Right cardiac atrium (tissue), 5 donors: ENCODE data around the gene NEB. TPM values are rescaled to one million over a fixed set of nuclear protein-coding genes. Genes with fewer than 3 reads are reported as not detected.

ENCODE experiments used
- ATAC-seq, 2 donors: fragments of 200-7000 bp; cut with Tn5 transposase; one replicate each; pipeline versions ENCODE4 v1.8.0 to v1.9.1; 2020; ENCODE audit warnings: moderate library complexity in 2 of 2, mild to moderate bottlenecking in 1 of 2
- DNase-seq, 3 donors: peaks; one replicate each; pipeline ENCODE4 v3.0.0-alpha.2; 2020
- H3K27ac ChIP-seq: one replicate; pipeline ENCODE4 v1.5.1; 2013; ENCODE audit warnings: mild to moderate bottlenecking, low read length, control low read depth, moderate library complexity
- H3K27me3 ChIP-seq: one replicate; pipeline ENCODE4 v1.6.1; 2013; ENCODE audit not compliant: control insufficient read depth, insufficient read depth
- H3K4me1 ChIP-seq: one replicate; pipeline ENCODE4 v1.6.1; 2013; ENCODE audit warnings: low read length; ENCODE audit not compliant: control insufficient read depth, insufficient read depth
- H3K4me3 ChIP-seq: one replicate; pipeline ENCODE4 v1.5.1; 2013; ENCODE audit warnings: low read length, control low read depth
- H3K9me3 ChIP-seq: one replicate; pipeline ENCODE4 v1.6.1; 2013; ENCODE audit warnings: low read length; ENCODE audit not compliant: control insufficient read depth
- WGBS: extraction: QIAGEN DNeasy Blood & Tissue Kit; methylation state at CpG from one replicate; pipeline ENCODE4 v1.1.7; 2013; 5-methylcytosine and 5-hydroxymethylcytosine counted together
- intact Hi-C, 4 donors: fragments of 100-400 bp; cut with DNase I; formaldehyde crosslinking; loops; one replicate each; pipeline versions ENCODE4 v1.11.0 to v1.14.0; 2022 to 2023
- polyA plus RNA-seq: library from polyadenylated mRNA; stranded (reverse); fragments of 200-250 nt; gene quantifications from one replicate; pipeline ENCODE4 v1.2.3, GENCODE V29; 2013
- total RNA-seq, 4 donors: library from RNA; stranded (reverse); fragmentation: NEBNext Ultra II Directional; extraction: Animal tissue kit (Norgen Biotek cat#: 25700); gene quantifications; one replicate each; pipeline ENCODE4 v1.2.1, GENCODE V29; 2021
- donor health status: healthy with polysubstance abuse.
- donor health status: DM: no; HTN: yes; CAD: no.
- donor health status: DM: no; HTN: no; CAD: no.
- donor health status: DM: no; HTN: yes; CAD: no; lungs with severe emphysema.
- donor health status: DM: yes; HTN: yes; CAD: no.

Gene NEB
- total and polyA plus RNA-seq, 5 donors: 31.0 to 48.5 (median 35.0) TPM

DNA sequence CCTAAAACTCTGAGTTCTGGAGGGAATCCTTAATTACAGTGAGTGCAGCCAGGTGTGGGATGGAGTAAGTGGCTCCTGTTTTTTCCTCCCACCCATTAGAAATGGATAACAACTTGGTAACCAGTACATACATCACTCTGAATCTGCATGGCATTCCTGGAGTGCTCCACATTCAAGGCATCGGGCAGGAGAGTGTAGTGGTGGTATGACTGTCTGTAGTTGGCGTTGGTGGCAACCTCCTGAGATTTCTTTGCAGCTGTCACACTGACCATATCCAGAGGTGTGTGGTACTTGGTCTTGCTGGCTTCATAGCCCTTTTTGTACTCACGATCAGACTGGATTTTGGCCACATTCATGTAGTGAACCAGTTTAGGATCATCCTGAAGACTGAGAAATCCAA lies 68.3 kb downstream of the NEB start:
- 84% methylated on average over 3 of the region's 3 CpGs for WGBS
- H3K4me3 ChIP-seq: no peak overlapping the region
- intact Hi-C loops: no loop called here
- DNase-seq (no peak), ATAC-seq (no peak)
- no peaks in the 10 kb centered on the region for H3K9me3 ChIP-seq
- no peaks in the 10 kb centered on the region for H3K27me3 ChIP-seq
- H3K4me1 ChIP-seq: no peaks in the 10 kb centered on the region
- H3K27ac ChIP-seq: no peak overlapping the region

DNA sequence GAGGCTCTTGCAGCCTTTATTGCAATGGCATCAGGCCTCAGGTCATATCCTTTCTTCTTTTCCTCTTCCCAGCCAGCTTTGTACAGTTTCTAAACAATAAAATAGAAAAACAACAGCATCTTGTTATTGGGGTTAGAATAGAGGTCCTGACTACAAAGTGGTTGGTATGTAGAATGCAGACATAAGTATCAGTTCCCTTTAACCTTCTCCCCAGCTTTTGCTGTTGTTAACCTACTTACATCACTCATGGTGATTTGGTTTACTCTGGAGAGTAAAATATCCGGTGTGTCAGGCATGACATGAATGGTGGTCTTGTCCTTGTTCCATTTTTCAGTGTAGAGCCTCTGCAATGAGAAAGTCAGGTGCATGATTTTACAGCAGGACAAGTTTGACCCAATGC lies 69.8 kb downstream of the NEB start:
- ATAC-seq: no peak
- H3K4me3 ChIP-seq: no peak overlapping the region
- H3K4me1 ChIP-seq: no peaks in the 10 kb centered on the region
- no peak overlapping the region for H3K27ac ChIP-seq
- no peak for DNase-seq
- no peaks in the 10 kb centered on the region for H3K27me3 ChIP-seq
- intact Hi-C loops: no loop called here
- no peaks in the 10 kb centered on the region for H3K9me3 ChIP-seq
- 71% methylated on average over 1 of the region's 1 CpG for WGBS

DNA sequence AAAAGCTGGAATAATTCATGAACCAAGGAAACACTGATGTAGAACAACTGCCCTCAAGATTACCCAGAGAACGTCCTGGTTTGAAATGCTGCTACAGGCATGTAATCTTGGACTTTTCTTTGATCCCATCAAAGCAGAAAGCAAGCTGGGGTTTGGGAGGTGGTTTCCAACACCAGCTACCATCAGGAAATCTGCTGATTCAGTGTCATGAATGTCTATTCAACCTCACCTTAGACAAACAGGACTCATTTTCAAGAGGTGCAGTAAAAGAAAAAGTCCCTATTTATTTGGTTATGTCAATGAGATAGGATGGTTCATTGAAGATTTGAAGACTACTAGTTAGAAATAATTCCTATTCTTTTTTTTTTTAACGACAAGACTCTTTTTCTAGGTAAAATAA lies 72.7 kb downstream of the NEB start:
- ATAC-seq (no peak), DNase-seq (no peak)
- no peaks in the 10 kb centered on the region for H3K27me3 ChIP-seq
- no peak overlapping the region for H3K27ac ChIP-seq
- H3K9me3 ChIP-seq: no peaks in the 10 kb centered on the region
- no peak overlapping the region for H3K4me3 ChIP-seq
- WGBS: 88% methylated on average over 2 of the region's 2 CpGs
- H3K4me1 ChIP-seq: no peaks in the 10 kb centered on the region
- intact Hi-C loops: no loop called here

DNA sequence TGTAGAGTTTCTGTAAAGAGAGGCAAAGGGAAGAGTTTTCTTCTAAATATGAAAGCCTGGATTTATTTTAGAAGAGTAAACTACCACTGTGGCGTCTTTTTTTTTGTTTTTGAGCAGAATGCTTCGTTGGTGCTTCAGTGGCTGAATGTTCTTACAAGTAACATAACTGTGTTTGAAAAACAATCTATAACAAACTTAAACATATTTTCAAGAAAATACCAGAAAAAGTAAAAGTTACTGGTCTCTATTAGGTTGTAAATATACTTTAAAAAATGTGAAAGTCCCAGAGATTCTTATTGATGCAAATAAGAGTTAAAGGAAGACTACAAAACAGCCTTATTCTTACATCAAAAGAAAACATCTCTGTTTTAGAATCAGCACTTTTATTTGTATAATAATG lies 76.2 kb downstream of the NEB start:
- no peaks in the 10 kb centered on the region for H3K4me1 ChIP-seq
- ATAC-seq: no peak
- intact Hi-C loops: no loop called here

DNA sequence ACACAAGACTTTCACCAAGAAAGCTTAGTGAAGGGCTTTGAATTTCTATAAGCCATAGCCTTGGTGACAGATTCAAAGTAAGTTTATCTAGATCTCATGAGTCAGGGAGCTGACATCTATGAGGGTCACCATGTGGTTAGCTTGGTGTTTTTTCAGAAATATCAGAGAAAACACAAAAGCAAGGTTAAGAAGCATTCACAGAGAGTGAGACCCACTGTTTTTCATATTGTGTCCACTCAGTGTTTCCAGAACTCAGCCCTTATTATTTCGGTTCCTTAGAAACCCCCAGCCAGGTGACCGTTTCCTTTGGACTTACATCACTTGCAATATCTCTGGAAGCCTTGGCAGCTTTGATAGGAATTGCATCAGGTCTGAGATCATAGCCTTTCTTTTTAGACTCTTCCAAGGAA lies 76.6 kb downstream of the NEB start:
- DNase-seq (no peak), ATAC-seq (no peak)
- Histone ChIP-seq H3K4me1 (no peaks in the 10 kb centered on the region), H3K27ac (no peak overlapping the region), H3K9me3 (no peaks in the 10 kb centered on the region), H3K27me3 (no peaks in the 10 kb centered on the region), H3K4me3 (no peak overlapping the region)
- intact Hi-C loops: no loop called here
- WGBS: 65% methylated on average over 2 of the region's 2 CpGs

More for the DNA sequence above, 76.2 kb downstream of the NEB start:
- no peaks in the 10 kb centered on the region for H3K9me3 ChIP-seq
- H3K4me3 ChIP-seq: no peak overlapping the region
- no peak for DNase-seq
- H3K27ac ChIP-seq: no peak overlapping the region
- WGBS: 88% methylated on average over 2 of the region's 2 CpGs
- H3K27me3 ChIP-seq: no peaks in the 10 kb centered on the region

DNA sequence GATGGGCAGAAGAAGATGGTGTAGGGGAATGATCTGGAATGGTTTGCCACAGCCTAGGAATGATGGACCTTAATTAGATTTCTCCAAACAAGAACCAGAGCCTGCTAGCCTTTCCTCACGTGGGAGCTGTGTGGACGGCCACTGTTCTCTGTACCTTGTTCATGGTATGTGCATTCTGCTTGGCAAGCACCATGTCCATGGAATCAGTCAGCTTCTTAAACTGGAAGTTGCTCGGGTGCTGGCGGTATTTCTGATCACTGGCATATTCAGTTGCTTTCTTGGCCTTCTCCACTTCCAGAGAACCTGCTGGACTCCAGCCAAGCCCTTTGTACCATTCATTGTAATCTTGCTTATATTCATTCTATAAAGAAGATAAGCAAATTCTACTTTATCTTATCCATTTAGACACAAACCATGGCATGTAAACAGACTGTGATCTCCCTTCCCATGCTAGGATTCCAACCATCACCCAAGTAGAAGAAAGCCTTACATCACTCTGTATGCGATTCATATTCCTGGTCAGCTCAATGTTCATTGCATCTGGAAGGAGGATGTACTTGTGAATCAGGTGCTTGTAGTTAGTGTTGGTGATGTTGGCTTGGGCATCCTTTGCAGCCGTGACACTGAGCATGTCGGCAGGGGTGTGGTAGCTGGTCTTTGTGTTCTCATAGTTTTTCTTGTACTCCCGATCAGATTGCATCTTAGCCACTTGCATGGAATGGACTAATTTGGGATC lies 78.4 kb downstream of the NEB start:
- Histone ChIP-seq H3K4me1 (no peaks in the 10 kb centered on the region), H3K27ac (no peak overlapping the region), H3K4me3 (no peak overlapping the region), H3K27me3 (no peaks in the 10 kb centered on the region), H3K9me3 (no peaks in the 10 kb centered on the region)
- no peak for ATAC-seq
- intact Hi-C loops: no loop called here
- DNase-seq: no peak
- 83% methylated on average over 8 of the region's 8 CpGs for WGBS

DNA sequence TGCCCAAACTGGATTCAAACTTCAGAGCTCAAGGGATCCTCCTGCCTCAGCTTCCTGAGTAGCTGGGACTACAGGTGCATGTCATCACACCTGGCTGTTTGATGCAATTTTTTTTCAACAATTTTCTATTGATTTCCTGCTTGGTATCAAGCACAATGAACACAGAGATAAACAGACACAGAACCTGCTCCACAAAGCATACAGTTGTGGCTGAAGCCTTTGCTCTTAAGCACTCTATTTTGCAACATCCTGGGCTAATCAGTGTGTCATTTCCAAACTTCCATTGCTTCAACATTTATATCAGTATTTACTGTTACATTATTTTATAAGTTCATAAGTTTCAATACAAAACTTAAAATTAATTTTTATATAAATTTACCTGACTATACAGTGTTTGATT lies 79.4 kb downstream of the NEB start:
- Histone ChIP-seq H3K4me1 (no peaks in the 10 kb centered on the region), H3K9me3 (no peaks in the 10 kb centered on the region), H3K27me3 (no peaks in the 10 kb centered on the region), H3K27ac (no peak overlapping the region), H3K4me3 (no peak overlapping the region)
- ATAC-seq (no peak), DNase-seq (no peak)
- intact Hi-C loops: no loop called here

DNA sequence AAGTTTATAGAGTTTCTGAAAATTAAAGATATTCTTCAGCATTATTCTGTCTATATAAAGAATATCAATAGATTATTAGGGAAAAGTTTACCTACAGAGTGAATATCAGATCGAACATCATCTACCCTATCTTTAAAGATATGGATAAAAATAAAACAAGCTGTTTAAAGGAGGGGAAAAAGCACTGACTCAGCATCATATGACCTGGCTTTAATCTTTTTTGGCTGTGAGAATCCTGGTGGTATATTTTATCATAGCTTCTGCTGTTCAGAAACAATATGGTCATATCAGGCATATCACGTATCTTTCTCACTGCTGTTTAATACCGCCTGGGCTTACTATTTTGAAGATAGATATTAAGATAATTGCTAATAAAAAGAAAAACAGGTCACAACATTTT lies 80.2 kb downstream of the NEB start:
- ATAC-seq (no peak), DNase-seq (no peak)
- intact Hi-C loops: no loop called here
- Histone ChIP-seq H3K9me3 (no peaks in the 10 kb centered on the region), H3K27ac (no peak overlapping the region), H3K4me1 (no peaks in the 10 kb centered on the region), H3K4me3 (no peak overlapping the region), H3K27me3 (no peaks in the 10 kb centered on the region)
- 79% methylated on average over 3 of the region's 3 CpGs for WGBS

DNA sequence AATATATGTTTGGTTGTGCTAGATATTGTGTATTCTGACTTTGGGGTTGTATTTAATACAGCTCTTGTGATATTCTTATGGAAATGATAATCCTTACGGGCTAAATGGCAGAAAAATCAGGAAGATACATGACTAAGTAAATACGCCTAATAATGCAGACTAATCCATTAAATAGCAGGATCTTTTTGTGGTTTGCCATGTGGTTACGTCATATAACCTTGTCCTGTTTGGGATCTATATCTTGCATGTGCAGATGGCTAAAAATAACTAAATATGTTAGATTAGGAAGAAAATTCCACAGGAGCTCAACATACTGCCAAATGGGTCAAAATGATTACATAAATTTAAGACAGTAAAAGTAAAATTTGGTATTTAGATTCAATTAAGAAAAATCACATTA lies 83.0 kb downstream of the NEB start:
- Histone ChIP-seq H3K27me3 (no peaks in the 10 kb centered on the region), H3K4me1 (no peaks in the 10 kb centered on the region), H3K9me3 (no peaks in the 10 kb centered on the region), H3K27ac (no peak overlapping the region), H3K4me3 (no peak overlapping the region)
- WGBS: 86% methylated on average over 3 of the region's 3 CpGs
- intact Hi-C loops: no loop called here
- DNase-seq: no peak
- ATAC-seq: no peak

DNA sequence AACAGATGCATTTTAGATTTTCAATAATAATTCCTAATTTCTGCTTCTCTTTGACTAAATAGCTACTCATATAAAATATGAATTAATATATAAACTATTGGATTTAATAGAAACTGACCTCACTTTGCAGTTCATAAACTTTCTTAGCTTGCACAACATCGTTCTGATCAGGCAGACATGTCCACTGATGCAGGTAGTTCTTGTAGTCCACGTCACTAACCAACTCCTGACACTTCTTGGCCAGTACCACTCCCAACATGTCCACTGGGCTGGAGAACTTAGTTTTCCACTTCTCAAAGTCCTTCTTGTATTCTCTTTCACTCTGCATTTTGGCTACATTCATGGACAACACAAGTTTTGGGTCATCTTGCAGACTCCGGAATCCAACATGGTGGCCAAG lies 83.8 kb downstream of the NEB start:
- ATAC-seq (no peak), DNase-seq (no peak)
- Histone ChIP-seq H3K4me3 (no peak overlapping the region), H3K27me3 (no peaks in the 10 kb centered on the region), H3K4me1 (no peaks in the 10 kb centered on the region), H3K27ac (no peak overlapping the region), H3K9me3 (no peaks in the 10 kb centered on the region)
- 95% methylated on average over 3 of the region's 3 CpGs for WGBS
- intact Hi-C loops: no loop called here

DNA sequence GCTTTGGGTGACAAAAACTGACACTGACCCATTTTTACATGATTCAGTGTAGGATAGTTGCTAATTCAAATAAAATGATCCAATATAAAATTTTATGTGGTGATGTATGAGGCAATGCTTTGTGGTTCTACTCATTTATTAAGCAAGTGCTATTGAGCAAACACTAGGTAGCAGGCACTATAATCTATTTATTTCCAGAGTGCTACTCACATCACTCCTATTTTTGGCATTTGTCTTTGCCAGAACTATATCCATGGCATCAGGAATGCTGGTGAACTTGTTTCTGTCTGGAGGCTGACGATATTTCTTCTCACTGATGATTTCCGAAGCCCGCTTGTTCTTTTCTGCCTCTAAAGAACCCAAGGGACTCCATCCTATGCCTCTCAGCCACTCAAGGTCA lies 84.3 kb downstream of the NEB start:
- Histone ChIP-seq H3K4me3 (no peak overlapping the region), H3K4me1 (no peaks in the 10 kb centered on the region), H3K27ac (no peak overlapping the region), H3K9me3 (no peaks in the 10 kb centered on the region), H3K27me3 (no peaks in the 10 kb centered on the region)
- no peak for DNase-seq
- peak; percentile 50 to 68 for ATAC-seq
- intact Hi-C loops: no loop called here
- WGBS: 82% methylated on average over 3 of the region's 3 CpGs

DNA sequence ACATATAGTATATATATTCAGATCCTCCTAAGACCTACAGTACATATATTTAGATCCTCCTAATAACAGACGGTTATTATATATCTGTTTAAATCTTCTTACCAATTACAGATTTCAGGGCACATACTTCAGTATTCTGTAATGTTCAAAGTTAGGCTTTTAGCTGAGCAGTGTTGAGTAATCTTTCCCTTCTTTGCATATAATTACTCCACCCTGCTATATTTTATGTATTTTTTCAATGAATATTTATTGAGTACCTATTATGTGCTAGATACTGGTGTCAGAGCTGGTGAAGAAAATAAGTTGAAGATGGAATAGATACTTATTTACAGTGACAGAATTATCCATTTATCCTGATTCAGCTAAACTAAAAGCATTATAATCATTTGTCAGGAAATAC lies 84.9 kb downstream of the NEB start:
- intact Hi-C loops: no loop called here
- Histone ChIP-seq H3K4me3 (no peak overlapping the region), H3K27ac (no peak overlapping the region), H3K9me3 (no peaks in the 10 kb centered on the region), H3K27me3 (no peaks in the 10 kb centered on the region), H3K4me1 (no peaks in the 10 kb centered on the region)
- WGBS: 88% methylated on average over 1 of the region's 1 CpG
- DNase-seq (no peak), ATAC-seq (no peak)
